Upper lobe of left lung (tissue), 4 donors: ENCODE measurements around the gene MED12.

ENCODE experiments used
- CTCF ChIP-seq, 6 experiments: fragments of 450-650 bp in 4 of 6; fragments of 200-600 bp in 2 of 6; sonication (generic) in 2 of 6; IDR thresholded peaks; one replicate each; pipeline ENCODE4 v1.5.1; 2016 to 2019; ENCODE audit warnings: antibody characterized with exemption in 6 of 6
- EP300 ChIP-seq, 4 donors: sonication (generic); formaldehyde crosslinking; IDR thresholded peaks; one replicate each; pipeline ENCODE4 v1.5.1; 2017; ENCODE audit warnings: antibody characterized with exemption in 4 of 4, control low read depth in 2 of 4
- POLR2A ChIP-seq, 4 donors: fragments of 450-650 bp; IDR thresholded peaks; one replicate each; pipeline ENCODE4 v1.5.1; 2016 to 2017; ENCODE audit warnings: antibody characterized with exemption in 4 of 4, mild to moderate bottlenecking in 2 of 4
- POLR2AphosphoS5 ChIP-seq, 2 donors: sonication (generic); formaldehyde crosslinking; IDR thresholded peaks; one replicate each; pipeline ENCODE4 v1.5.1; 2017; ENCODE audit warnings: antibody characterized with exemption in 2 of 2

GRCh38 chrX:71095555-71095980 is 22.8 kb upstream of the MED12 start, which contains the start of gene FOXO4:
- TF ChIP-seq CTCF (IDR thresholded peaks at IDR 0.05) = no peak
- no peak for TF ChIP-seq POLR2A (IDR thresholded peaks at IDR 0.05)
- no peak for TF ChIP-seq EP300 (IDR thresholded peaks at IDR 0.05)
- peak in 1 of 2 donors; percentile 43 for TF ChIP-seq POLR2AphosphoS5 (IDR thresholded peaks at IDR 0.05)
